Measurements from ENCODE around the gene KRT35. TPM values are rescaled to one million over a fixed set of nuclear protein-coding genes. Genes with fewer than 3 reads are reported as not detected.

The KRT35 gene
- total and polyA plus RNA-seq, 4 donors: not detected

GRCh38 chr17:41494524-41494923 is 13.6 kb upstream of the KRT35 start:
- WGBS, 2 donors: 64 to 85% methylated on average over 2 of the region's 2 CpGs
- ATAC-seq (ENCODE audit: insufficient read depth, low FRiP score): no peak
- Histone ChIP-seq H3K9me3 (ENCODE audit: control insufficient read depth in 4 of 4, insufficient read depth in 3 of 4, low read length in 3 of 4) (no peaks in the 10 kb centered on the region), H3K36me3 (ENCODE audit: control insufficient read depth in 4 of 4, insufficient read depth in 4 of 4, low read length in 4 of 4) (no peaks in the 10 kb centered on the region), H3K27ac (ENCODE audit: low read depth in 1 of 2, low read length in 1 of 2) (no peak overlapping the region), H3K27me3 (ENCODE audit: control insufficient read depth in 3 of 3, insufficient read depth in 3 of 3, low read length in 2 of 3) (no peaks in the 10 kb centered on the region), H3K4me1 (ENCODE audit: control insufficient read depth in 5 of 5, insufficient read depth in 5 of 5, low read length in 5 of 5) (peaks cover 0 to 12% (median 7%) of the 10 kb centered on the region in 5 donors), H3K9ac (ENCODE audit: insufficient read depth in 1 of 2, low read length in 2 of 2) (no peak overlapping the region), H3K4me3 (no peak overlapping the region)
- DNase-seq: no peak
- no peak for TF ChIP-seq CTCF (IDR thresholded peaks at IDR 0.05; ENCODE audit: control extremely low read depth, extremely low read depth)

- Histone ChIP-seq H3K27me3 (ENCODE audit: control insufficient read depth in 3 of 3, insufficient read depth in 3 of 3, low read length in 2 of 3) (no peaks in the 10 kb centered on the region), H3K4me3 (no peak overlapping the region), H3K27ac (ENCODE audit: low read depth in 1 of 2, low read length in 1 of 2) (no peak overlapping the region), H3K4me1 (ENCODE audit: control insufficient read depth in 5 of 5, insufficient read depth in 5 of 5, low read length in 5 of 5) (peaks cover 0 to 12% (median 7%) of the 10 kb centered on the region in 5 donors), H3K36me3 (ENCODE audit: control insufficient read depth in 4 of 4, insufficient read depth in 4 of 4, low read length in 4 of 4) (no peaks in the 10 kb centered on the region), H3K9ac (ENCODE audit: insufficient read depth in 1 of 2, low read length in 2 of 2) (no peak overlapping the region), H3K9me3 (ENCODE audit: control insufficient read depth in 4 of 4, insufficient read depth in 3 of 4, low read length in 3 of 4) (no peaks in the 10 kb centered on the region)
- no peak for ATAC-seq (ENCODE audit: insufficient read depth, low FRiP score)
- DNase-seq: peak; percentile 72 to 83 (median 76)
- WGBS, 2 donors: 45 to 56% methylated on average over 4 of the region's 4 CpGs
- no peak for TF ChIP-seq CTCF (IDR thresholded peaks at IDR 0.05; ENCODE audit: control extremely low read depth, extremely low read depth)
Measured at GRCh38 chr17:41492771-41493170, 11.8 kb upstream of the KRT35 start.

GRCh38 chr17:41492351-41492750 is 11.4 kb upstream of the KRT35 start:
- H3K4me1 ChIP-seq (ENCODE audit: control insufficient read depth in 5 of 5, insufficient read depth in 5 of 5, low read length in 5 of 5): peaks cover 0 to 10% (median 7%) of the 10 kb centered on the region in 5 donors
- H3K27me3 ChIP-seq (ENCODE audit: control insufficient read depth in 3 of 3, insufficient read depth in 3 of 3, low read length in 2 of 3): no peaks in the 10 kb centered on the region
- WGBS, 2 donors: 49 to 50% methylated on average over 6 of the region's 6 CpGs
- no peaks in the 10 kb centered on the region for H3K36me3 ChIP-seq (ENCODE audit: control insufficient read depth in 4 of 4, insufficient read depth in 4 of 4, low read length in 4 of 4)
- no peak overlapping the region for H3K4me3 ChIP-seq
- no peaks in the 10 kb centered on the region for H3K9me3 ChIP-seq (ENCODE audit: control insufficient read depth in 4 of 4, insufficient read depth in 3 of 4, low read length in 3 of 4)
- DNase-seq (peak in 2 of 3 donors; percentile 16 to 56), ATAC-seq (ENCODE audit: insufficient read depth, low FRiP score) (no peak)
- no peak overlapping the region for H3K27ac ChIP-seq (ENCODE audit: low read depth in 1 of 2, low read length in 1 of 2)
- no peak overlapping the region for H3K9ac ChIP-seq (ENCODE audit: insufficient read depth in 1 of 2, low read length in 2 of 2)
- TF ChIP-seq CTCF (IDR thresholded peaks at IDR 0.05; ENCODE audit: control extremely low read depth, extremely low read depth): no peak

GRCh38 chr17:41491476-41491875 is 10.5 kb upstream of the KRT35 start:
- 75 to 86% methylated on average over 2 of the region's 2 CpGs for WGBS, 2 donors
- ATAC-seq (ENCODE audit: insufficient read depth, low FRiP score) (no peak), DNase-seq (no peak)
- Histone ChIP-seq H3K9ac (ENCODE audit: insufficient read depth in 1 of 2, low read length in 2 of 2) (no peak overlapping the region), H3K9me3 (ENCODE audit: control insufficient read depth in 4 of 4, insufficient read depth in 3 of 4, low read length in 3 of 4) (no peaks in the 10 kb centered on the region), H3K4me1 (ENCODE audit: control insufficient read depth in 5 of 5, insufficient read depth in 5 of 5, low read length in 5 of 5) (peaks cover 0 to 9% (median 5%) of the 10 kb centered on the region in 5 donors), H3K27ac (ENCODE audit: low read depth in 1 of 2, low read length in 1 of 2) (no peak overlapping the region), H3K27me3 (ENCODE audit: control insufficient read depth in 3 of 3, insufficient read depth in 3 of 3, low read length in 2 of 3) (no peaks in the 10 kb centered on the region), H3K4me3 (no peak overlapping the region), H3K36me3 (ENCODE audit: control insufficient read depth in 4 of 4, insufficient read depth in 4 of 4, low read length in 4 of 4) (no peaks in the 10 kb centered on the region)
- TF ChIP-seq CTCF (IDR thresholded peaks at IDR 0.05; ENCODE audit: control extremely low read depth, extremely low read depth): no peak

All from lung (tissue), 12 donors.